ENCODE results near the gene EEF1A2. TPM values are rescaled to one million over a fixed set of nuclear protein-coding genes. Genes with fewer than 3 reads are reported as not detected.

The EEF1A2 gene
- total RNA-seq, 1 experiment from 2014 or later = 32.0 TPM

GRCh38 chr20:63520934-63521601 lies 22.2 kb upstream of the EEF1A2 start:
- CTCF ChIA-PET = interaction anchor here (0.5 to 2.5 kb wide), 14 partner anchors 9 to 1653 kb away, joined by 3 to 20 read pairs (median 6); partner anchors contain the start of gene ARFGAP1
- BruUV-seq (replicated peaks) = TSS peak; percentile 72

GRCh38 chr20:63520504-63520933 lies 21.6 kb upstream of the EEF1A2 start, which contains the start of gene PPDPF:
TSS of gene PPDPF (plus strand) at chr20:63520765. CDS start at chr20:63521309, 544 bp downstream.
- peak in 1 of 2 experiments; percentile 90 for DNase-seq
- Histone ChIP-seq H3K36me3 (ENCODE audit: control insufficient read depth, insufficient read depth, low read length) (peaks cover 19% of the 10 kb centered on the region), H3K9me3 (peaks cover 17% of the 10 kb centered on the region), H3K4me1 (peaks cover 14% of the 10 kb centered on the region), H3K27me3 (replicated peaks; ENCODE audit: control insufficient read depth, insufficient read depth, low read length) (no peaks in the 10 kb centered on the region), H3K4me3 (ENCODE audit: low read depth, low read length) (peak within 1 kb of the TSS; percentile 97)
- H3K27me3 Mint-ChIP-seq (ENCODE audit: insufficient read depth, unreplicated experiment) = no peaks in the 10 kb centered on the region
- H3K27ac Mint-ChIP-seq (ENCODE audit: unreplicated experiment) = peak within 1 kb of the TSS; percentile 95
- BruUV-seq (replicated peaks) = no TSS peak
- TF ChIP-seq CTCF (IDR thresholded peaks at IDR 0.05; ENCODE audit: insufficient read depth in 1 of 2, low read depth in 1 of 2, low read length in 1 of 2, severe bottlenecking in 1 of 2, unreplicated experiment in 1 of 2) = no peak
- ChIA-PET POLR2A (interaction anchor here (0.5 to 2.4 kb wide), 39 partner anchors 8 to 1221 kb away, joined by 3 to 21 read pairs (median 4); partner anchors contain the start of genes ARFGAP1, ARFRP1, HELZ2 and PRPF6), CTCF (interaction anchor here (0.5 to 2.5 kb wide), 19 partner anchors 9 to 1653 kb away, joined by 3 to 20 read pairs (median 5); partner anchors contain the start of gene ARFGAP1)
- intact Hi-C loops (cut with micrococcal nuclease; ENCODE audit: unreplicated experiment) = loop anchor here (1.0 kb wide), 1 partner anchor 24 kb away; no protein-coding TSS in a partner anchor
- H3K4me3 Mint-ChIP-seq (ENCODE audit: unreplicated experiment) = peak within 1 kb of the TSS; percentile 92
- H3K9me3 Mint-ChIP-seq (ENCODE audit: unreplicated experiment) = no peaks in the 10 kb centered on the region
- H3K36me3 Mint-ChIP-seq (ENCODE audit: insufficient read depth, unreplicated experiment) = peaks cover 64% of the 10 kb centered on the region
- no peaks in the 10 kb centered on the region for H3K4me1 Mint-ChIP-seq (ENCODE audit: low read depth, unreplicated experiment)

More at GRCh38 chr20:63520934-63521601, 22.2 kb upstream of the EEF1A2 start:
- H3K4me1 Mint-ChIP-seq (ENCODE audit: low read depth, unreplicated experiment) = no peaks in the 10 kb centered on the region
- no peaks in the 10 kb centered on the region for H3K9me3 Mint-ChIP-seq (ENCODE audit: unreplicated experiment)
- intact Hi-C loops (cut with micrococcal nuclease; ENCODE audit: unreplicated experiment) = loop anchor here (1.0 kb wide), 1 partner anchor 25 kb away; no protein-coding TSS in a partner anchor
- H3K27me3 Mint-ChIP-seq (ENCODE audit: insufficient read depth, unreplicated experiment) = no peaks in the 10 kb centered on the region
- Histone ChIP-seq H3K36me3 (ENCODE audit: control insufficient read depth, insufficient read depth, low read length) (peaks cover 19% of the 10 kb centered on the region), H3K9me3 (peaks cover 17% of the 10 kb centered on the region), H3K4me1 (peaks cover 14% of the 10 kb centered on the region), H3K4me3 (ENCODE audit: low read depth, low read length) (peak overlapping the region; percentile 97), H3K27me3 (replicated peaks; ENCODE audit: control insufficient read depth, insufficient read depth, low read length) (no peaks in the 10 kb centered on the region)
- peak in 1 of 2 experiments; percentile 37 for TF ChIP-seq CTCF (IDR thresholded peaks at IDR 0.05; ENCODE audit: insufficient read depth in 1 of 2, low read depth in 1 of 2, low read length in 1 of 2, severe bottlenecking in 1 of 2, unreplicated experiment in 1 of 2)
- peak overlapping the region; percentile 92 for H3K4me3 Mint-ChIP-seq (ENCODE audit: unreplicated experiment)
- POLR2A ChIA-PET = interaction anchor here (0.6 to 2.4 kb wide), 25 partner anchors 10 to 727 kb away, joined by 3 to 21 read pairs (median 6); partner anchors contain the start of genes ARFRP1, GMEB2, HELZ2 and PRPF6
- peaks cover 69% of the 10 kb centered on the region for H3K36me3 Mint-ChIP-seq (ENCODE audit: insufficient read depth, unreplicated experiment)
- DNase-seq = peak; percentile 92 to 95
- H3K27ac Mint-ChIP-seq (ENCODE audit: unreplicated experiment) = peak overlapping the region; percentile 95

Measured in Caco-2 (cell line).